NOMO-1 treated with DMSO at 0.1 percent for 48 hours (cell line): ENCODE data around the gene DAB2IP.
"Not testable (repeated sequence)": the region's sequence is repeated elsewhere in the genome, so short reads cannot be mapped to it uniquely, and the experiment has no call there.

ENCODE experiments used
- DNase-seq: peaks from one replicate; lab custom pipeline; 2025; ENCODE audit not compliant: unreplicated experiment; lab: John Stamatoyannopoulos, UW

DAB2IP gene

GRCh38 chr9:121643473-121643872 is 8.0 kb upstream of the DAB2IP start:
- DNase-seq = no peak

GRCh38 chr9:121644040-121644439 is 7.4 kb upstream of the DAB2IP start:
- DNase-seq = not testable (repeated sequence)

- no peak for DNase-seq
Measured at GRCh38 chr9:121645003-121645402, 6.4 kb upstream of the DAB2IP start.

GRCh38 chr9:121645853-121646807 is 5.3 kb upstream of the DAB2IP start:
- DNase-seq = no peak

GRCh38 chr9:121646992-121647391 is 4.4 kb upstream of the DAB2IP start:
- no peak for DNase-seq

GRCh38 chr9:121648172-121648571 is 3.3 kb upstream of the DAB2IP start:
- DNase-seq = no peak

GRCh38 chr9:121648799-121649198 is 2.6 kb upstream of the DAB2IP start:
- no peak for DNase-seq

GRCh38 chr9:121649476-121650216 is 1.8 kb upstream of the DAB2IP start:
- DNase-seq = no peak

- DNase-seq = peak; percentile 46
Measured at GRCh38 chr9:121650217-121651007, 1.0 kb upstream of the DAB2IP start.

- no peak for DNase-seq
Measured at GRCh38 chr9:121651008-121651294, 483 bp upstream of the DAB2IP start.

- DNase-seq = no peak
Measured at GRCh38 chr9:121652021-121652837, 795 bp downstream of the DAB2IP start.

GRCh38 chr9:121652838-121653231 is 1.4 kb downstream of the DAB2IP start:
- no peak for DNase-seq

GRCh38 chr9:121654499-121655140 is 3.2 kb downstream of the DAB2IP start:
- DNase-seq = no peak

GRCh38 chr9:121655231-121655755 is 3.9 kb downstream of the DAB2IP start:
- DNase-seq = no peak

GRCh38 chr9:121656941-121657470 is 5.6 kb downstream of the DAB2IP start:
- DNase-seq = no peak

GRCh38 chr9:121658166-121658565 is 6.7 kb downstream of the DAB2IP start:
- DNase-seq = no peak

- DNase-seq = no peak
Measured at GRCh38 chr9:121658591-121658990, 7.2 kb downstream of the DAB2IP start.

GRCh38 chr9:121660367-121660766 is 8.9 kb downstream of the DAB2IP start:
- DNase-seq = no peak

- no peak for DNase-seq
Measured at GRCh38 chr9:121660876-121661275, 9.4 kb downstream of the DAB2IP start.

GRCh38 chr9:121661328-121661727 is 9.9 kb downstream of the DAB2IP start:
- DNase-seq = no peak
